AG04450 (cell line): ENCODE measurements around the gene MRRF. TPM values are rescaled to one million over a fixed set of nuclear protein-coding genes. Genes with fewer than 3 reads are reported as not detected.

Source experiments
- CTCF ChIA-PET: fragments of 300-600, 350-600 bp; formaldehyde crosslinking; extraction: SDS; loops from one replicate; lab custom pipeline; 2022; ENCODE audit warnings: antibody characterized with exemption, inconsistent platforms; lab: Charles Lee
- POLR2A ChIA-PET: fragments of 350-600 bp; formaldehyde crosslinking; extraction: SDS; loops from one replicate; lab custom pipeline; 2021; ENCODE audit warnings: antibody characterized with exemption, inconsistent platforms; lab: Yijun Ruan, JAX
- DNase-seq: peaks from one replicate; pipeline ENCODE4 v3.0.0-alpha.2; 2011; ENCODE audit warnings: low read depth, low spot score
- H3K27ac ChIP-seq: one replicate; pipeline ENCODE4 v1.5.1; 2012; ENCODE audit warnings: low read depth, low read length, control low read depth
- H3K27me3 ChIP-seq: one replicate; pipeline ENCODE4 v1.6.0; 2012; ENCODE audit warnings: low read length; ENCODE audit not compliant: control insufficient read depth, insufficient read depth
- H3K4me3 ChIP-seq: 2 replicates; pipeline ENCODE4 v1.5.1; 2011; ENCODE audit warnings: mild to moderate bottlenecking, low read depth, low read length, control low read depth
- H3K9me3 ChIP-seq: 2 replicates; pipeline ENCODE4 v1.5.1; 2012; ENCODE audit warnings: low read length; ENCODE audit not compliant: control insufficient read depth, insufficient read depth
- polyA plus RNA-seq: library from polyadenylated mRNA; depleted of rRNA; stranded (reverse); fragments of >200 nt; gene quantifications from 2 replicates; pipeline ENCODE4 v1.2.3, GENCODE V29; 2011
- TF ChIP-seq, protein P1 (sequence below): IDR thresholded peaks from 2 replicates; pipeline ENCODE4 v1.5.1; 2011; ENCODE audit warnings: low read depth, low read length, control low read depth, inconsistent platforms

The MRRF gene
- polyA plus RNA-seq, 1 experiment: 50.1 TPM

GRCh38 chr9:122336189-122336588, 71.5 kb downstream of the MRRF start:
- Histone ChIP-seq H3K4me3 (no peak overlapping the region), H3K9me3 (no peaks in the 10 kb centered on the region), H3K27me3 (peaks cover 23% of the 10 kb centered on the region), H3K27ac (no peak overlapping the region)
- TF ChIP-seq, protein P1, sequence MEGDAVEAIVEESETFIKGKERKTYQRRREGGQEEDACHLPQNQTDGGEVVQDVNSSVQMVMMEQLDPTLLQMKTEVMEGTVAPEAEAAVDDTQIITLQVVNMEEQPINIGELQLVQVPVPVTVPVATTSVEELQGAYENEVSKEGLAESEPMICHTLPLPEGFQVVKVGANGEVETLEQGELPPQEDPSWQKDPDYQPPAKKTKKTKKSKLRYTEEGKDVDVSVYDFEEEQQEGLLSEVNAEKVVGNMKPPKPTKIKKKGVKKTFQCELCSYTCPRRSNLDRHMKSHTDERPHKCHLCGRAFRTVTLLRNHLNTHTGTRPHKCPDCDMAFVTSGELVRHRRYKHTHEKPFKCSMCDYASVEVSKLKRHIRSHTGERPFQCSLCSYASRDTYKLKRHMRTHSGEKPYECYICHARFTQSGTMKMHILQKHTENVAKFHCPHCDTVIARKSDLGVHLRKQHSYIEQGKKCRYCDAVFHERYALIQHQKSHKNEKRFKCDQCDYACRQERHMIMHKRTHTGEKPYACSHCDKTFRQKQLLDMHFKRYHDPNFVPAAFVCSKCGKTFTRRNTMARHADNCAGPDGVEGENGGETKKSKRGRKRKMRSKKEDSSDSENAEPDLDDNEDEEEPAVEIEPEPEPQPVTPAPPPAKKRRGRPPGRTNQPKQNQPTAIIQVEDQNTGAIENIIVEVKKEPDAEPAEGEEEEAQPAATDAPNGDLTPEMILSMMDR: no peak
- DNase-seq: no peak
- ChIA-PET POLR2A (interaction anchor here (0.6 kb wide), 1 partner anchor 441 kb away, joined by 9 read pairs; no protein-coding TSS in a partner anchor), CTCF (no interaction called here)

DNA sequence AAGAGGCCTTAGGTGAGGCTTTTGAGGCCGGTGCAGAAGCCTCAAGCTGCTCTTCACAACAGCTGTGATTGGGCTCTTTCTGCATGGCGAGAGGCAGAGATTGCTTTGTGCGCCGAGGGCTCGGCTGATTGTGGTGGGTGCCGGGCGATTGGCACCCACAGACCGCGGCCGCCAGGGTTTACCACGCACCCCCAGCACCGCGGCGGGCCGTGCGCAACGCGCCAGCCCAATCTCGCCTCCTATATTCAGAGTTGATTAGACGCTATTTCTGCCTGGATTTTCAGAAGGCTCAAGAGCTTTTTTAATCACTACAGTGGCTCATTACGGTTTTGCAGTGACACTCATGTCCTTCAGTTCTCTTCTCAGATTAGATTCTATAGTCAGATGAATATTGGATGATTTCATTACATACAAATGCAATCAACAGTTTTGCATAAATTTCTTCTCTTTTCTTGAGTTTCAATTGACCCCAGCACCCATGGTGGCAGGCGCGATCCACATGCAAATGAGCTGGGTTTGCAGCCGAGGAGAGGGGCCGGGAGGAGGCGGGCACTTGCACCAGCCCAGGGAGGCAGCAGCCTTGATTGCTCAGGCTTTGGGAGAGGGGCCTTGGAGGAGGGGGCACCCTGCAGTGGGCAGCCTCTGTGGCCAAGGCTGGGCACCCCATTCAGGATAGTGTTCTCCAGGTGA, 72.3 kb downstream of the MRRF start:
- ChIA-PET POLR2A (interaction anchor here (0.6 kb wide), 1 partner anchor 440 kb away, joined by 9 read pairs; no protein-coding TSS in a partner anchor), CTCF (interaction anchor here (1.0 to 1.2 kb wide), 2 partner anchors 14 to 238 kb away, joined by 3 read pairs; no protein-coding TSS in a partner anchor)
- H3K9me3 ChIP-seq: no peaks in the 10 kb centered on the region
- no peak overlapping the region for H3K27ac ChIP-seq
- H3K27me3 ChIP-seq: peaks cover 23% of the 10 kb centered on the region
- TF ChIP-seq, protein P1: no peak
- no peak overlapping the region for H3K4me3 ChIP-seq
- DNase-seq: no peak

DNA sequence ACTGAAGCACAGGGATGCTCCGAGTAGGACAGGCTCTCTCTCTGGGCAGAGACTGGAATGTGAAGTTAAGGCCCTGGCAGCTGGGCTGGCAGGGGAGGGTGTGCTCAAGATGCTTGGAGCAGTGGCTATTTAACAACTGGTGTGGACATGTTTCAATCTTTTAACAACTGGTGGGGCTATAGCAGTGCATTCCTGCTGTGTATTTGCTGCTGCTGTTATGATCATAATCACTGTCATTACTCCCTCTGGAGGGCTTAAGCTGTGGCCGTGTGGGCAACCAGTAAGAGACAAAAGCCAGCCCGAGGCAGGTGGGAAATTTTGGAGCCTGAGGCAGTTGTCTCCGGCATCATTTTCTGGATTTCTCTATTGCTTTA, 72.9 kb downstream of the MRRF start:
- ChIA-PET POLR2A (no interaction called here), CTCF (interaction anchor here (1.0 to 1.2 kb wide), 2 partner anchors 13 to 239 kb away, joined by 3 read pairs; no protein-coding TSS in a partner anchor)

DNA sequence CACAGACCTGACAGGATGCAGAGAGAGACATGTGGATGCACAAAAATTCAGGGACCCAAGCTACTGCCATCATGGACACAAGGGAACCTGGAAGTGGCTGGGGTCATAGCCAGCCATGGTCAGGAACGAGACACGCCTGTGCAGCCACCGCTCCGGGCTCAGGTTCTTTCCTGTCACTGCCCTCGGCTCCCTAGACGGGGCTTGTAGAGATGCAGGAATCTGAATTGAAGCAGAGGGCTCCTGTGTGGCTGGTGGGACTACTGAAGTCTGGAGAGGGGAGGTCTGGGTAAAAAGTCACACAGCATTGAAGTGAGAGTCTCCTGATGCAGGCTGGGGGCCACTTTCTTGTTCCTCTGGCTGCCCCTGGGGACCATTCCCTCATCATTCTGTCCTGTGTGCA, 73.9 kb downstream of the MRRF start:
- Histone ChIP-seq H3K27ac (no peak overlapping the region), H3K9me3 (no peaks in the 10 kb centered on the region), H3K4me3 (no peak overlapping the region), H3K27me3 (peaks cover 23% of the 10 kb centered on the region)
- ChIA-PET POLR2A (no interaction called here), CTCF (interaction anchor here (1.4 to 2.7 kb wide), 2 partner anchors 12 to 240 kb away, joined by 6 to 9 read pairs; no protein-coding TSS in a partner anchor)
- TF ChIP-seq, protein P1: no peak
- no peak for DNase-seq

More for the DNA sequence above, 72.9 kb downstream of the MRRF start:
- TF ChIP-seq, protein P1: no peak
- Histone ChIP-seq H3K4me3 (no peak overlapping the region), H3K27me3 (peaks cover 23% of the 10 kb centered on the region), H3K9me3 (no peaks in the 10 kb centered on the region), H3K27ac (no peak overlapping the region)
- DNase-seq: no peak

- ChIA-PET CTCF (interaction anchor here (1.4 to 2.7 kb wide), 2 partner anchors 12 to 240 kb away, joined by 6 to 9 read pairs; no protein-coding TSS in a partner anchor), POLR2A (no interaction called here)
- Histone ChIP-seq H3K4me3 (no peak overlapping the region), H3K27me3 (peaks cover 23% of the 10 kb centered on the region), H3K27ac (peak overlapping the region; percentile 11), H3K9me3 (no peaks in the 10 kb centered on the region)
- TF ChIP-seq, protein P1: no peak
- no peak for DNase-seq
Observed at GRCh38 chr9:122338994-122339393, 74.3 kb downstream of the MRRF start.
